ENCODE measurements around the gene FMN1.

FMN1 gene

GRCh38 chr15:32746116-32746857 is 448.2 kb downstream of the FMN1 start:
- no peak for DNase-seq

DNA sequence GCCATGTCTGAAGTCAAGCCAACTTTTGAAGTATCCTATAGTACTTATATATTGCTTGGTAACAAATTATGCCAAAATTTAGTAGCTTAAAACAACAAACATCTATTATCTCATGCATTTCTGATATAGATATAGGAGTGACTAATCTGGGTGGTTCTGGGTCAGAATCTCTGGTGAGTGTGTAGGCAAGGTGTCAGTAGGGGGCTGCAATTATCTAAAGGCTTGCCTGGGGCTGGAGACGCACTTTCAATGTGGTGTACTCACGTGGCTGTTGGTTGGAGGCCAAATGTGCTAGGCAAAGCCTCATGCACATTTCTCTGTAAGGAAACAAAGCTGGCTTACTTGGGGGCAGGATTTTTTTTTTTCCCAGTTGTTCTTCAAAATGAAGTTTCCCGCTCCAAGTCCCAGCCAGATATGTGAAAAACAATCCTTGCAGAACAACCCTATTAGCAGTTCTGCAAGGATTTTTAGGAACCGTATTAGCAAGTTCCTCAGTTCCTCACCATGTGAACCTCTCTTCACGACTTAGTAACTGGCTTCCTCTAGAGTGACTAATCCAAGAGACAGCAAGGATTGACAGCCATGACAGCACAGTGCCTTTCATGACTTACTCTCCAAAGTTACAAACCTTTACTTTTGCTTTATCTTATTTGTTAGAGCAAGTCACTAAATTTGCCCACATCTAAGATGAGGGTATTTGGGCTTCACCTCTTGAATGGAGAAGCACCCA is 450.9 kb downstream of the FMN1 start:
- no peak for DNase-seq

DNA sequence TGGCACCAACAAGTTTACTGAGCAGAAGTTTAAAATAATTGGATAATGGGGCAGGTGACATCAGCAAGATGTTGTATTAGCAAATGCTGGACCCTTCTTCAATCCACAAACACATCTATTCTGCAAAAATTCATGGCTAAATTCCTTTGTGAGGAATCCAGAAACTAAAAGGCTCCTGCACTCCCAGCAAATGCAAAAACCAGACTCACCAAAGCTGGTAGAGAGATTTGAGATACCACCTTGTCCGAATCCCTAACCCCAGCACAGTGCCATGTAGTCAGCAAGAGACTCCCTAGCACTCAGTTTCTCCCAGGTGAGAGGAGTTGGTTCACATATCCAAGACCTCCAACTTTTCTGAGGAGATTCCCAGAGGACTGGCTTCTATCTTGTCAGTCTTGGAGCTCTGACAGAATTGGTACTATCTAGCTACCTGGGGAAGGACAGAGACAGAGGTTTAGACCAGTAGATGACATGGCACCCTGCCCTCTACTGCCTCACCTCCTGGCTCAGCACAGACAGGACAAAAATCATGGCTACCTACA is 454.9 kb downstream of the FMN1 start:
- no peak for DNase-seq

DNA sequence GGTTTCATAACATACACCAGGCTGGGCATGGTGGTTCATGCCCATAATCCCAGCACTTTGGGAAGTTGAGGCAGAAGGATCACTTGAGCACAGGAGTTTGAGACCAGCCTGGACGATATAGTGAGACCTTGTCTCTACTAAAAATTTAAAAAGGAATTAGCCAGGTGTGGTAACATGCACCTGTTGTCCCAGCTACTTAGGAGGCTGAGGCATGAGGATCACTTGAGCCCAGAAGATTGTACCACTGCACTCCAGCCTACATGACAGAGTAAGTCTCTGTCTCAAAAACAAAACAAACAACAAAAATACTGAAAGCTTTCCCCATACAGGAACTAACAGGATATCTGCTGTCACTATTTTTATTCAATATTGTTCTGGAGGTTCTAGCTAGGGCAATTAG is 455.8 kb downstream of the FMN1 start:
- no peak for DNase-seq

GRCh38 chr15:32737304-32737703 is 457.2 kb downstream of the FMN1 start:
- no peak for DNase-seq

DNA sequence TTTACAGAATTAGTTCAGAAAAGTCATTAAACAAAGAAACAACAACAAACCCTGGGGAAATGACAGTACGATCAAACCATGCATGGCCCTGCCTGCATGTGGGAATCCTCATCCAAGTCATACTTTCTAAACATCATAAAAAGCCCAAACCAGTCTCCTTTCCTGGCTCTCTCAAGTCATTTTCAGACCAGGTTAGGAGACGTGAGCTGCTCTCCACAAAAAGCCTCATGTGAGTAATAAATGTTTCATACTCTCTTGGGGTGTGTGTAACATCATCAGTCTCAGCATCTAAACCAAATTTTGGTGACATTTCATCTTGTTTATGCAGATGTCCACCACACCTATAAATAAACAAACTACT is 457.8 kb downstream of the FMN1 start:
- DNase-seq = no peak

DNA sequence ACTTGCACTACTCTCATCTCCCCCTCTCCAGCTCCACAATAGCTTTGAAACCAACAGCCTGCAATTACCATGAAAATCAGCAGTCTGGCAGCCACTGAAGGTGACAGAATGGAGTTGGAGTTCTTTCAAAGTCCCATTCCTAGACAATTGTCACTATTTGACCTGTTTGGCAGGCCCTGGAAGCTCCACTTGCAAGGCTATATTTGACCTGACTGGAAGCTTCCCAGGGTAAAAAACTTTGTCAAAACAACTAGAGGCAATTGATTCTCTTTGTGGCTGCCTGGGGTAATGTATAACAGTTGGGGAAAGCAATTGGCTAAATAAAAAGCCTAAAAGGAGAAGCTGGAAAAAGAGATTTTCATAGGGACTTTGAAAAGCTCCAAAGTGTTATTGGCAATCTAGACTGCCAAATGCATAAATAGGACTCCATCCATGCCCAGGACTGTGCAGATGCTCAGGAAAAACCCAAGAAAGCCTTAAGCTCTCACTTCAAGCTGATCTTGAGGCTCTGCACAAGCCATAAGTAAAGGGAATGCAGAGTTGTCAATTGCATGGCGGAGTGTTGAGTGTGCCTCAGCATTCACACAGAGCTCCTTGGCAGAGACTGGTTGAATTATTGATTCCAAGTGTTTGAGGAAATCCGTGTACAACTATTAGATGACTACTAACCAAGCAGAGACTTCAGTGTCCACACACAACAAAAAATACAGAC is 458.4 kb downstream of the FMN1 start:
- no peak for DNase-seq

DNA sequence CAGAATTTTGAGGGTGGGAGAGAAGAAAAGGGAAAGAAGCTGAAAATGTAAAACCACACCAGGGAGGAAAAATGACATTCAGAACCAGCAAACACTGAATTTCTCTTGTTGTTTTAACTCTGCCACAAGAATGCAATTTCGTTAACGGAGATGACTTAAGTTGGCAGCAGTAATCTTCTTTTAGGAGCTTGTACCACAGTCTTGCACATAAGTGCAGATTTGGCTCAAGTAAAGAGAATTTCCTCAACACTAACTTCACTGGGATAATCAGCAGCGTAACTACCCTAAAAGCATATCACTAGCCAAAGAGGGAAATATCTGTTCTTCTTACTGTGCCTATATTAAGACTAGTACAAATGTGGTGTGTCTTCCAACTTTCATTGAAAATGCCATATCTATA is 461.2 kb downstream of the FMN1 start:
- no peak for DNase-seq

DNA sequence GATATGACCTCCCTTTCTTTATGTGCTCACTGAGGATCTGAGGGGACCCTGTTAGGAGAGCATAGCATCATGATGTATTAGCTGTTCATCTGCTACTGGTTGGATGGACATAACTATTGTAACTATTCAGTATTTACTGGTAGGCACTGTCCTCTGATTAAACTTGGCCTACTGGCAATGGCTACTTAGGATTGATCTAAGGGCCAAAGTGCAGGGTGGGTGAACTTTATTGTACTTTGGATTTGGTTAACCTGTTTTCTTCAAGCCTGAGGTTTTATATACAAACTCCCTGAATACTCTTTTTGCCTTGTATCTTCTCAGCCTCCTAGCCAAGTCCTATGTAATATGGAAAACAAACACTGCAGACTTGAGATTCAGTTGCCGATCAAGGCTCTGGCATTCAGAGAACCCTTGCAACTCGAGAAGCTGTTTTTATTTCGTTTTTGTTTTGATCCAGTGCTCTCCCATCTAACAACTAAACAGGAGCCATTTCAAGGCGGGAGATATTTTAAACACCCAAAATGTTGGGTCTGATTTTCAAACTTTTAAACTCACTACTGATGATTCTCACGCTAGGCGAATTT is 461.8 kb downstream of the FMN1 start:
- DNase-seq = no peak

DNA sequence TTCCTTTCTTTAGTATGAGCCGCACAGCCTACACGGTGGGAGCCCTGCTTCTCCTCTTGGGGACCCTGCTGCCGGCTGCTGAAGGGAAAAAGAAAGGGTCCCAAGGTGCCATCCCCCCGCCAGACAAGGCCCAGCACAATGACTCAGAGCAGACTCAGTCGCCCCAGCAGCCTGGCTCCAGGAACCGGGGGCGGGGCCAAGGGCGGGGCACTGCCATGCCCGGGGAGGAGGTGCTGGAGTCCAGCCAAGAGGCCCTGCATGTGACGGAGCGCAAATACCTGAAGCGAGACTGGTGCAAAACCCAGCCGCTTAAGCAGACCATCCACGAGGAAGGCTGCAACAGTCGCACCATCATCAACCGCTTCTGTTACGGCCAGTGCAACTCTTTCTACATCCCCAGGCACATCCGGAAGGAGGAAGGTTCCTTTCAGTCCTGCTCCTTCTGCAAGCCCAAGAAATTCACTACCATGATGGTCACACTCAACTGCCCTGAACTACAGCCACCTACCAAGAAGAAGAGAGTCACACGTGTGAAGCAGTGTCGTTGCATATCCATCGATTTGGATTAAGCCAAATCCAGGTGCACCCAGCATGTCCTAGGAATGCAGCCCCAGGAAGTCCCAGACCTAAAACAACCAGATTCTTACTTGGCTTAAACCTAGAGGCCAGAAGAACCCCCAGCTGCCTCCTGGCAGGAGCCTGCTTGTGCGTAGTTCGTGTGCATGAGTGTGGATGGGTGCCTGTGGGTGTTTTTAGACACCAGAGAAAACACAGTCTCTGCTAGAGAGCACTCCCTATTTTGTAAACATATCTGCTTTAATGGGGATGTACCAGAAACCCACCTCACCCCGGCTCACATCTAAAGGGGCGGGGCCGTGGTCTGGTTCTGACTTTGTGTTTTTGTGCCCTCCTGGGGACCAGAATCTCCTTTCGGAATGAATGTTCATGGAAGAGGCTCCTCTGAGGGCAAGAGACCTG is 463.5 kb downstream of the FMN1 start:
- no peak for DNase-seq

DNA sequence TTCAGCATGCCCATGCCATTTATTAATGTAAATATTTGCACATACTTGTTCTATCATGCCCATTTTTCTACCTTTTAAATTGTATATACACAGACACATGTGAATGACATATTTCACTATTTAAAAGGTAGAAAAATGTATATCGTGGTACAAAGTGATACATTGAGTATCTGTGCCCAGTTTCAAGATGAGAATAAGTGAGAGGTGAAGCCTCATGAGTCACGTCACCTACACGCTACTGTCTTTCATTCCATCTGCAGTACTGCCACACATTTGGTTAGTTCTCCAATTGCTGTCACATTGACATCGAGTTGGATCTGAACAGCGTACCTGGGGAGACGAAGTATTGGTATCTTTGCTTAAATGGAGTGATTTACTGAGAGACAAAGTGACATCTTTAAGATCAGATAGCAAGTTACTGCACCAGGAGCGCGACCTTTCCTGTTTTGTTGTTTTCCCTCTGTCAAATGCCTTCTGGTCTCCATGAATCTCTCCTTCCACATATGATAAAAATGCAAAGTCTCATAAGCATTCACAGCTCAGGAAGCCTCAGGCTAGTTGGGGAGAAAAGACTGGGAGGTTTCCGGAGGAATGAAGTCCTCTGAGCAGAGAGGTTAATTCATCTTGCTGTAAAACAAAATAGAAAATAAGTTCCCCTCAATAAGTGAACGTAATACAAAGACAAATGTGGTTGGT is 464.7 kb downstream of the FMN1 start:
- DNase-seq = no peak

- no peak for DNase-seq
Observed at GRCh38 chr15:32723171-32723948, 471.2 kb downstream of the FMN1 start.

- DNase-seq = no peak
Observed at GRCh38 chr15:32722136-32722535, 472.4 kb downstream of the FMN1 start.

DNA sequence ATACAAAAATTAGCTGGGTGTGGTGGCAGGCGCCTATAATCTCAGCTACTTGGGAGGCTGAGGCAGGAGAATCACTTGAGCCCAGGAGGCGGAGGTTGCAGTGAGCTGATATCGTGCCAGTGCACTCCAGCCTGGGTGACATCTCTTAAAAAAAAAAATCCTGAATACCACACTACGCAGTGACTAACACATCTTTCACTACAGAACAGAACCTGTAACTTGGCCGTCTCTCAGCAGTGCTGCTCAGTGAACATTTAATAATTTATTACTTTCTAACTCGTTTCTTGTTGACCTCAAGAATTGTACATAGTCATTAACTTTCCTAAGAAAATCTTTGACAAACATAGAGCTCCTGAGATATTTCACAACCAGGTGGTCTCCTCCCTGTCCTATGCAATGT is 472.9 kb downstream of the FMN1 start:
- DNase-seq = no peak

GRCh38 chr15:32718821-32719716 is 475.4 kb downstream of the FMN1 start:
- DNase-seq = no peak

GRCh38 chr15:32718227-32718820 is 476.2 kb downstream of the FMN1 start:
- DNase-seq = no peak

DNA sequence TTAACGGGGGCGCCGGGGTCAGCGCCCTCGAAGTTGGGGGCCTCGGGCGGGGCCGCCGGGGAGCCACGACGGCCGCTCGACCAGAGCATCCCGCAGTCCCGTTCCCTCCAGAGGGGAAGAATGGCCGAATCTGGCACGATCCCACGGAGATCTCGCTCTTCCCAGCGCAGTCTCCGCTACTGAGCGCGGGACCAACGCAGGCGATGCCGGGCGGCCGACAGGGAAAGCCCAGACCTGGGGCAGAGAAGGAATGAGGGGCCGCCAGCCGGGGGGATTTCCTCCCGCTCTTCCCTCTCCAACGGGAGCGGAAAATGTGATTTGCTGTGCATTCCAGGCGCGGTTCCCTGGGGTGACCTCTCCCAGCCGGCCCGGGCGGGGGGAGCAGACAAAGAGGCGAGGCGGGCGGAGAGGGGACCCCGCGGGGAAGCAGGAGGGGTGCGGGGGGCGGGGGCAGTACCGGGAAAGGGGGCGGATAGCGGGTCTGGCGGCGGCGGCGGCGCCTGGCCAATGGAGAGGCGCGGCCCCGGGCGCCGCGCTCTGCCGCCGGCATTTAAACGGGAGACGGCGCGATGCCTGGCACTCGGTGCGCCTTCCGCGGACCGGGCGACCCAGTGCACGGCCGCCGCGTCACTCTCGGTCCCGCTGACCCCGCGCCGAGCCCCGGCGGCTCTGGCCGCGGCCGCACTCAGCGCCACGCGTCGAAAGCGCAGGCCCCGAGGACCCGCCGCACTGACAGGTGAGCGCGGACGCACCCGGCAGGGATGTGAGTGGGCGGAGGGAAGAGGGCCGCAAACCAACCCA is 476.9 kb downstream of the FMN1 start, which contains the start of gene GREM1:
Gene GREM1 (plus strand): TSS at position 579 of the 801 bp plus-strand sequence. CDS start 12,687 bp downstream, outside the sequence.
- DNase-seq = no peak

- no peak for DNase-seq
Observed at GRCh38 chr15:32716915-32717425, 477.5 kb downstream of the FMN1 start.

All from NCI-H1105 treated with DMSO at 0.1 percent for 48 hours (cell line).